Brain microvascular endothelial cell (primary cell): ENCODE measurements around the gene CLCN6.
A peak's percentile ranks its signal among the peaks of the same experiment; 100 is the strongest.

Experiments used
- DNase-seq: peaks from one replicate; pipeline ENCODE4 v3.0.0-alpha.2; 2020
- H3K27ac ChIP-seq: fragments of 250-450 bp; sonication (Bioruptor Pico); 2 replicates; pipeline ENCODE4 v1.5.1; 2020; ENCODE audit warnings: mild to moderate bottlenecking, moderate library complexity
- H3K27me3 ChIP-seq: fragments of 250-450 bp; sonication (Bioruptor Pico); replicated peaks from 2 replicates; pipeline ENCODE4 v1.5.1; 2020; ENCODE audit warnings: mild to moderate bottlenecking
- H3K36me3 ChIP-seq: fragments of 250-450 bp; sonication (Bioruptor Pico); replicated peaks from 2 replicates; pipeline ENCODE4 v1.5.1; 2020; ENCODE audit warnings: mild to moderate bottlenecking
- H3K4me3 ChIP-seq: 2 replicates; pipeline ENCODE4 v1.5.1; 2011; ENCODE audit warnings: low read depth, mild to moderate bottlenecking, control low read depth, low read length, moderate library complexity
- in situ Hi-C: cut with HindIII; loops from 2 replicates; pipeline ENCODE4 v1.10.0; 2017; ENCODE audit warnings: low sequenced_read_pairs, low pct_ligation_motif_present
- TF ChIP-seq, protein P1 (sequence below): IDR thresholded peaks from 2 replicates; pipeline ENCODE4 v1.5.1; 2011; ENCODE audit warnings: low read depth, mild to moderate bottlenecking, moderate library complexity, low read length, control low read depth, inconsistent platforms; ENCODE audit errors: missing control alignments

Gene CLCN6, protein sequence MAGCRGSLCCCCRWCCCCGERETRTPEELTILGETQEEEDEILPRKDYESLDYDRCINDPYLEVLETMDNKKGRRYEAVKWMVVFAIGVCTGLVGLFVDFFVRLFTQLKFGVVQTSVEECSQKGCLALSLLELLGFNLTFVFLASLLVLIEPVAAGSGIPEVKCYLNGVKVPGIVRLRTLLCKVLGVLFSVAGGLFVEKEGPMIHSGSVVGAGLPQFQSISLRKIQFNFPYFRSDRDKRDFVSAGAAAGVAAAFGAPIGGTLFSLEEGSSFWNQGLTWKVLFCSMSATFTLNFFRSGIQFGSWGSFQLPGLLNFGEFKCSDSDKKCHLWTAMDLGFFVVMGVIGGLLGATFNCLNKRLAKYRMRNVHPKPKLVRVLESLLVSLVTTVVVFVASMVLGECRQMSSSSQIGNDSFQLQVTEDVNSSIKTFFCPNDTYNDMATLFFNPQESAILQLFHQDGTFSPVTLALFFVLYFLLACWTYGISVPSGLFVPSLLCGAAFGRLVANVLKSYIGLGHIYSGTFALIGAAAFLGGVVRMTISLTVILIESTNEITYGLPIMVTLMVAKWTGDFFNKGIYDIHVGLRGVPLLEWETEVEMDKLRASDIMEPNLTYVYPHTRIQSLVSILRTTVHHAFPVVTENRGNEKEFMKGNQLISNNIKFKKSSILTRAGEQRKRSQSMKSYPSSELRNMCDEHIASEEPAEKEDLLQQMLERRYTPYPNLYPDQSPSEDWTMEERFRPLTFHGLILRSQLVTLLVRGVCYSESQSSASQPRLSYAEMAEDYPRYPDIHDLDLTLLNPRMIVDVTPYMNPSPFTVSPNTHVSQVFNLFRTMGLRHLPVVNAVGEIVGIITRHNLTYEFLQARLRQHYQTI

DNA sequence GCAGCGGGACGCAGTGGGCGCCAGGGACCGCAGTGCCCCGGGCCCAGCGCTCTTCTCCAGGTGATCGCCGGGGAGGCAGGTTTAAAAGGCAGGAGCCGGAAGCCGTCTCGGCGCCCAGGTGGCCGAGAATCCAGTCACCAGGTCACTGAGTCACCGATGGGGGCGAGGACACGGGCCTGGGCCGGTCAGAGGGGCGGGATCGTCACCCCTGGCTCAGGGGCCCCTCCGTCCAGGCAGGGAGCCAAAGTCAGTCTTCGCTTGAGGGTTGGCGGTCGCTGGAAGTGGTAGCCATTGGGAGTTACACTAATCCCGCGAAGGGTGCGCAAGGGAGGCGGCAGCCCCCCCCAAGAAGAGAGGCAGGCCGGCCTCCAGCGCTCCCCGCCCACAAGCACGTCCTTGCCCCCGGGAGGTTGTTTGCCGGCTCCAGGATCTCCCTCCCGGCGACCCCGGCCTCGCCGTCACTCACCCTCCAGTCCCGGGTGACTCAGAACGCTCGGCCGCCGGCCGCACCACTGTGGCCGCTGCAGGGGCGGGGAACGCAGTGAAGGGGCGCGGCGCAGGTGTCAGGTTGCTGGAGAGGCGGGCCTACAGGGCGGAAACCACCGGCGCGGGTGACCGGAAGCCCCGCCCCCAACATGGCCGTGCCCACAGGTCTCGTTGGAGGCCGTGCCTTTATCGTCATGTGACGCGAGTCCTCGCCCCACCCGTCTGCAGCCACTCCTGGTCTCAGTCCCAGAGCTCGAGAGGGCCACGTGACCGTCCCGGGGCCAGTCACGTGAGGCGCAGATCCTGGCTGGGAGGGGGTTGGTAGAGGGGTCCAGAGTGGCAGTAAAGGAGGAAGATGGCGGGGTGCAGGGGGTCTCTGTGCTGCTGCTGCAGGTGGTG lies at the start of gene CLCN6, which contains the start of gene MTHFR:
Gene CLCN6 (plus strand): TSS at position 770 of the 885 bp plus-strand sequence. CDS start 72 bp downstream, at position 842.
Gene MTHFR (minus strand): TSS at position 543 of the 885 bp plus-strand sequence. CDS start 2,848 bp downstream, outside the sequence.
- H3K36me3 ChIP-seq = peaks cover 21% of the 10 kb centered on the region

DNA sequence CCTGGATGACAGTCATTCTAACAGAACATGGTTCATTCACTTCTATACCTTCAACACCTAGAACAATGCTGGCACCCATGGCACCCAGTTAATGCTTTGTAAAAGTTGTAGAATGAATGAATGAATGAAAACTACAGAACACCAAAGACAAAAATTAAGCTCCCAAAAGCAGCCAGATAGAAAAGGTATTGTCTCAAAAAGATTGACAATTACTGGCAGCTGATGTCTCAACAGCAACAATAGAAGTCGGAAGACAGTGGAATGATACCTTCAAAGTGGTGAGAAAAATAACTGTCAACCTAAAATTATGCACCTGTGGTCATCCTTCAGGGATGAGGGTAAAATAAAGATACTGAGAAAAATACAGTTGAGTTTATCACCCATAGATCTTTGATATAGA lies 48.9 kb upstream of the CLCN6 start:
- H3K27ac ChIP-seq = no peak overlapping the region
- no peak for DNase-seq
- H3K36me3 ChIP-seq = no peaks in the 10 kb centered on the region
- H3K27me3 ChIP-seq = peaks cover 4% of the 10 kb centered on the region
- TF ChIP-seq, protein P1, sequence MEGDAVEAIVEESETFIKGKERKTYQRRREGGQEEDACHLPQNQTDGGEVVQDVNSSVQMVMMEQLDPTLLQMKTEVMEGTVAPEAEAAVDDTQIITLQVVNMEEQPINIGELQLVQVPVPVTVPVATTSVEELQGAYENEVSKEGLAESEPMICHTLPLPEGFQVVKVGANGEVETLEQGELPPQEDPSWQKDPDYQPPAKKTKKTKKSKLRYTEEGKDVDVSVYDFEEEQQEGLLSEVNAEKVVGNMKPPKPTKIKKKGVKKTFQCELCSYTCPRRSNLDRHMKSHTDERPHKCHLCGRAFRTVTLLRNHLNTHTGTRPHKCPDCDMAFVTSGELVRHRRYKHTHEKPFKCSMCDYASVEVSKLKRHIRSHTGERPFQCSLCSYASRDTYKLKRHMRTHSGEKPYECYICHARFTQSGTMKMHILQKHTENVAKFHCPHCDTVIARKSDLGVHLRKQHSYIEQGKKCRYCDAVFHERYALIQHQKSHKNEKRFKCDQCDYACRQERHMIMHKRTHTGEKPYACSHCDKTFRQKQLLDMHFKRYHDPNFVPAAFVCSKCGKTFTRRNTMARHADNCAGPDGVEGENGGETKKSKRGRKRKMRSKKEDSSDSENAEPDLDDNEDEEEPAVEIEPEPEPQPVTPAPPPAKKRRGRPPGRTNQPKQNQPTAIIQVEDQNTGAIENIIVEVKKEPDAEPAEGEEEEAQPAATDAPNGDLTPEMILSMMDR = no peak
- H3K4me3 ChIP-seq = no peak overlapping the region
- in situ Hi-C loops = no loop called here

More for the DNA sequence above, at the start of gene CLCN6, which contains the start of gene MTHFR:
- peak within 1 kb of the TSS; percentile 83 for H3K27ac ChIP-seq
- no peaks in the 10 kb centered on the region for H3K27me3 ChIP-seq
- in situ Hi-C loops = no loop called here
- DNase-seq = peak; percentile 100
- TF ChIP-seq, protein P1 = no peak
- peak within 1 kb of the TSS; percentile 87 for H3K4me3 ChIP-seq

DNA sequence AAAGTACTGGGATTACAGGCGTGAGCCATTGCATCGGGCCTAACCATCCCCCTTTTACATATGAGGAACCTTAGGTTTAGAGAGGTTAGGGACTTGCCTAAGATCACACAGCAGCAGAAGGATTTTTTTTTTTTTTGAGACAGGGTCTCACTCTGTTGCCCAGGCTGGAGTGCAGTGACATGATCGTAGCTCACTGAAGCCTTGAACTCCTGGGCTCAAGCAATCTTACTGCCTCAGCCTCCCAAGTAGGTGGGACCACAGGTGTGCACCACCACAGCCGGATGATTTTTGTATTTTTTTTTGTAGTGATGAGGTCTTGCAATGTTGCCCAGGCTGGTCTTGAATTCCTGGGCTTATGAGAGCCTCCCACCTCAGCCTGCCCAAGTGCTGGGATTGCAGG lies 46.2 kb upstream of the CLCN6 start:
- Histone ChIP-seq H3K36me3 (no peaks in the 10 kb centered on the region), H3K27me3 (peaks cover 5% of the 10 kb centered on the region), H3K27ac (no peak overlapping the region), H3K4me3 (no peak overlapping the region)
- no peak for DNase-seq
- TF ChIP-seq, protein P1 = no peak
- in situ Hi-C loops = no loop called here

DNA sequence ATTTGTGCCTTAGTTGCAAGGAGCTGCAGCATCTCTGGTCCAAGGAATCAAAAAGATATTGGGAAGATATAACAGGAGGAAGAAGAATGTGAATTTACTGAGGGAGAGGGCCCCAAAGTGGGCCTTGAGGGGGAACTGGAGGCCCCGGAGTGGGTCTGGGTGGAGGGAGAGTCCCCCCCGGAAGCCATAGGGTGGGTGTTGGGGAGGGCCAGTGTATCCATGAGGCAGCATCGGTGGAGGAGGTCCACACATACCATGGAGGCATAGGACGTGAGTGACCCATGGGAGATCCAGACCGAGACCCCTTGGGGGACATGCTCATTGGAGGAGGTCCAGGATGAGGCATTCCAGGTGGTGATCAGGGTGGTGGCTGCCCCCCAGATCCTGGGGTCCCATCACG lies 44.7 kb upstream of the CLCN6 start:
- in situ Hi-C loops = no loop called here
- TF ChIP-seq, protein P1 = no peak
- H3K27me3 ChIP-seq = peaks cover 5% of the 10 kb centered on the region

DNA sequence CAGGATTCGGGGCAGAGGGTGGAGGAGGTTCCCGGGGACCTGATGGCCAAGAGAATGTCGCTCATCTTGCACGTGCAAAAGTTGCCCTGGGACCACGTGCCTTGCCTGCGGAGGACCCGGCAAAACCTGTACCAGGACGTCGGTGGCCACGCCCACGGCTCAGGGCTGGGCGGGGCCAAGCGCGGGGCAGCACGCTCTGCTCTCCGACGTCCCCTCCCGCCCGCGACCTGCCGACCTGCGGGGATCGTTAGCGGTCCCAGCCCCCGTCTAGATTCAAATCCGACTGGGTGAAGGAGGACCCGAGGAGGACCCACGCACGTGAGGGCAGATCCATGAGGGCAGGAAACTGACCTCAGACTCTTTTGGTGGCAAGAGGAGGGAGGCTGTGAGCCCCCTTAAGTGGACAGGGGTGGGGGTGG lies 44.0 kb upstream of the CLCN6 start, which contains the start of gene C1orf167:
Gene C1orf167 (plus strand): TSS at position 206 of the 419 bp plus-strand sequence. CDS start 2,208 bp downstream, outside the sequence.
- Histone ChIP-seq H3K36me3 (no peaks in the 10 kb centered on the region), H3K27ac (no peak within 1 kb of the TSS), H3K27me3 (peaks cover 5% of the 10 kb centered on the region), H3K4me3 (no peak within 1 kb of the TSS)
- in situ Hi-C loops = no loop called here
- TF ChIP-seq, protein P1 = no peak
- no peak for DNase-seq

More for the DNA sequence above, 44.7 kb upstream of the CLCN6 start:
- Histone ChIP-seq H3K36me3 (no peaks in the 10 kb centered on the region), H3K27ac (no peak overlapping the region), H3K4me3 (no peak overlapping the region)
- DNase-seq = no peak
